ENCODE results near the gene COPRS. TPM values are rescaled to one million over a fixed set of nuclear protein-coding genes. Genes with fewer than 3 reads are reported as not detected.
A peak's percentile ranks its signal among the peaks of the same experiment; 100 is the strongest.

COPRS gene
- total and polyA plus RNA-seq, 2 of the 13 experiments (the other 11 are each of a cell fraction or from before 2014, with no cell fraction given), result 22.7 to 93.8 TPM

- TF ChIP-seq ZBTB20 (CRISPR knock-in tag; IDR thresholded peaks at IDR 0.05; ENCODE audit: borderline replicate concordance, low read depth), result no peak
- TF ChIP-seq KLF13 (CRISPR knock-in tag; IDR thresholded peaks at IDR 0.05), result no peak
- TF ChIP-seq HNRNPK (IDR thresholded peaks at IDR 0.05; ENCODE audit: low read depth, low read length, poor library complexity, severe bottlenecking), result no peak
- TF ChIP-seq ZNF780A (CRISPR knock-in tag; IDR thresholded peaks at IDR 0.05), result no peak
- no peak for TF ChIP-seq POGZ (CRISPR knock-in tag; IDR thresholded peaks at IDR 0.05)
- TF ChIP-seq RBFOX2 (IDR thresholded peaks at IDR 0.05; ENCODE audit: low read depth, low read length), result peak; percentile 75
- TF ChIP-seq PAWR (CRISPR knock-in tag; IDR thresholded peaks at IDR 0.05; ENCODE audit: borderline replicate concordance), result no peak
- 0 out of 2 replicates have a peak, but pooled peaks have one; percentile 15 for TF ChIP-seq ZBTB42 (CRISPR knock-in tag; IDR thresholded peaks at IDR 0.05)
- no peak for TF ChIP-seq GFI1 (CRISPR knock-in tag; IDR thresholded peaks at IDR 0.05; ENCODE audit: borderline replicate concordance)
- 0 out of 2 replicates have a peak, but pooled peaks have one; percentile 11 for TF ChIP-seq ZFP41 (CRISPR knock-in tag; IDR thresholded peaks at IDR 0.05; ENCODE audit: borderline replicate concordance)
- no peak for TF ChIP-seq MTA3 (CRISPR knock-in tag; IDR thresholded peaks at IDR 0.05)
- peak; percentile 53; the same call in 1 of the 2 replicates for TF ChIP-seq HDAC1 (CRISPR knock-in tag; IDR thresholded peaks at IDR 0.05)
- peak; percentile 53 for TF ChIP-seq CTCF (CRISPR knock-in tag; IDR thresholded peaks at IDR 0.05)
- TF ChIP-seq E2F5 (CRISPR knock-in tag; conservative IDR thresholded peaks at IDR 0.05), result peak; percentile 61; the same call in 1 of the 2 replicates
- no peak for TF ChIP-seq KLF11 (CRISPR knock-in tag; IDR thresholded peaks at IDR 0.05)
- no peak for TF ChIP-seq RCOR2 (CRISPR knock-in tag; IDR thresholded peaks at IDR 0.05)
- TF ChIP-seq ZMAT5 (CRISPR knock-in tag; IDR thresholded peaks at IDR 0.05; ENCODE audit: borderline replicate concordance, low read depth), result no peak
- TF ChIP-seq MXD3 (CRISPR knock-in tag; IDR thresholded peaks at IDR 0.05), result 0 out of 2 replicates have a peak, but pooled peaks have one; percentile 16
- TF ChIP-seq ETS1 (CRISPR knock-in tag; IDR thresholded peaks at IDR 0.05), result no peak
- no peak for TF ChIP-seq CREB3 (CRISPR knock-in tag; IDR thresholded peaks at IDR 0.05)
- TF ChIP-seq IRF2 (CRISPR knock-in tag; IDR thresholded peaks at IDR 0.05), result no peak
- no peak for TF ChIP-seq ZNF362 (CRISPR knock-in tag; IDR thresholded peaks at IDR 0.05; ENCODE audit: borderline replicate concordance)
- TF ChIP-seq TRIM24 (CRISPR knock-in tag; IDR thresholded peaks at IDR 0.05), result no peak
These were observed at the start of gene COPRS (continued) for GRCh38 chr17:31858642-31859486.

Measured in HepG2 (cell line).